Activated CD4-positive, alpha-beta T cell treated with anti-CD3 and anti-CD28 coated beads for 36 hours (primary cell): Measurements from ENCODE around the gene PDZD7. TPM values are rescaled to one million over a fixed set of nuclear protein-coding genes. Genes with fewer than 3 reads are reported as not detected.

Experiments
- ATAC-seq: fragments of 200-7000 bp; cut with Tn5 transposase; one replicate; pipeline ENCODE4 v1.10.0; 2021; ENCODE audit warnings: mild to moderate bottlenecking, moderate library complexity
- CTCF ChIA-PET: fragments of 350-600 bp; sonication (Branson Sonifier 250); formaldehyde crosslinking; loops from one replicate; lab custom pipeline; 2021; ENCODE audit warnings: antibody characterized with exemption; lab: Charles Lee
- POLR2A ChIA-PET: fragments of 350-600 bp; sonication (Branson Sonifier 250); formaldehyde crosslinking; loops from one replicate; lab custom pipeline; 2021; ENCODE audit warnings: antibody characterized with exemption, inconsistent platforms; lab: Charles Lee
- DNase-seq: peaks from one replicate; pipeline ENCODE4 v3.0.0-alpha.2; 2020
- H3K27ac Mint-ChIP-seq: one replicate; pipeline ENCODE4 v1.8.0; 2021; ENCODE audit warnings: mixed read lengths
- H3K27me3 Mint-ChIP-seq: one replicate; pipeline ENCODE4 v1.8.0; 2021; ENCODE audit warnings: mixed read lengths
- H3K36me3 Mint-ChIP-seq: one replicate; pipeline ENCODE4 v1.8.0; 2021; ENCODE audit warnings: low read depth, mixed read lengths
- H3K4me1 Mint-ChIP-seq: one replicate; pipeline ENCODE4 v1.8.0; 2021; ENCODE audit warnings: mixed read lengths
- H3K4me3 Mint-ChIP-seq: one replicate; pipeline ENCODE4 v1.8.0; 2021; ENCODE audit warnings: mild to moderate bottlenecking, moderate library complexity, mixed read lengths
- H3K9me3 Mint-ChIP-seq: one replicate; pipeline ENCODE4 v1.8.0; 2021; ENCODE audit warnings: low read depth, mixed read lengths
- intact Hi-C, 2 experiments: fragments of 100-400 bp; cut with DNase I in 1 of 2; cut with micrococcal nuclease in 1 of 2; formaldehyde crosslinking; loops; one replicate each; pipeline versions ENCODE4 v1.14.2 to v1.15.1; 2022 to 2024; cut with DNase I, micrococcal nuclease
- total RNA-seq, 2 experiments: library from RNA; stranded (reverse); gene quantifications; one replicate each; pipeline ENCODE4 v1.2.3, GENCODE V29; 2021

PDZD7 gene
- total RNA-seq, 2 experiments from 2014 or later, result 0.28 to 0.32 TPM

DNA sequence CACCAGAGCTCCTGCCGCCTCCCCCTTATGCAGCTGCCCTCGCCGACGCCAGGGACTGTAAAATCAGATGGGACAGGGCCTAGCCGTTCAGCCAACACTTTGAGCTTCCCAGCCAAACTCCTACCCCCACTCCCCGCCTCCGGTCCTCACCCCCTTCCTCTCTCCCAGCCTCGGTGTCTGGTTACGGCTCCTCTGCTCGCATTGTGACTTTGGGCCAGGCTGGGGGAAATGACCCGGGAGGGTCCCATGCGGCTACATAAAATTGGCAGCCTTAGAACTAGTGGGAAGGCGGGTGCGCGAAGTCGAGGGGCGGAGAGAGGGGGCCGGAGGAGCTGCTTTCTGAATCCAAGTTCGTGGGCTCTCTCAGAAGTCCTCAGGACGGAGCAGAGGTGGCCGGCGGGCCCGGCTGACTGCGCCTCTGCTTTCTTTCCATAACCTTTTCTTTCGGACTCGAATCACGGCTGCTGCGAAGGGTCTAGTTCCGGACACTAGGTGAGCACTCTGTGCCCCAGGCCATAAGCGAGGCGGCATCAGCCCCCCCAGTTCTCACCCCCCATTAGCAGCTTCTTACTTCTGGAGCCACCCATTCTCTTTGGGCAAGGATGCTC is 30.8 kb upstream of the PDZD7 start, which contains the start of gene KAZALD1:
TSS of gene KAZALD1 (plus strand) at position 366 of the 608 bp plus-strand sequence. CDS start 604 bp downstream, outside the sequence.
- Mint-ChIP-seq H3K9me3 (no peaks in the 10 kb centered on the region), H3K36me3 (peaks cover 5% of the 10 kb centered on the region), H3K4me3 (peak within 1 kb of the TSS; percentile 82), H3K27ac (peak within 1 kb of the TSS; percentile 96), H3K27me3 (peaks cover 30% of the 10 kb centered on the region), H3K4me1 (peaks cover 32% of the 10 kb centered on the region)
- ATAC-seq (no peak), DNase-seq (no peak)
- ChIA-PET POLR2A (interaction anchor here (0.8 kb wide), 1 partner anchor 73 kb away, joined by 3 read pairs; no protein-coding TSS in a partner anchor), CTCF (interaction anchor here (0.7 to 22.9 kb wide), 7 partner anchors 20 to 601 kb away, joined by 3 to 526 read pairs (median 8); partner anchors contain the start of genes PDZD7 and SFXN3)
- intact Hi-C loops, result loop anchor here (1.0 to 10.0 kb wide), 5 partner anchors 47 to 721 kb away; partner anchors contain the start of genes BTRC (in 1 of the 2), DPCD (in 1 of the 2), NPM3 (in 1 of the 2) and POLL (in 1 of the 2)

DNA sequence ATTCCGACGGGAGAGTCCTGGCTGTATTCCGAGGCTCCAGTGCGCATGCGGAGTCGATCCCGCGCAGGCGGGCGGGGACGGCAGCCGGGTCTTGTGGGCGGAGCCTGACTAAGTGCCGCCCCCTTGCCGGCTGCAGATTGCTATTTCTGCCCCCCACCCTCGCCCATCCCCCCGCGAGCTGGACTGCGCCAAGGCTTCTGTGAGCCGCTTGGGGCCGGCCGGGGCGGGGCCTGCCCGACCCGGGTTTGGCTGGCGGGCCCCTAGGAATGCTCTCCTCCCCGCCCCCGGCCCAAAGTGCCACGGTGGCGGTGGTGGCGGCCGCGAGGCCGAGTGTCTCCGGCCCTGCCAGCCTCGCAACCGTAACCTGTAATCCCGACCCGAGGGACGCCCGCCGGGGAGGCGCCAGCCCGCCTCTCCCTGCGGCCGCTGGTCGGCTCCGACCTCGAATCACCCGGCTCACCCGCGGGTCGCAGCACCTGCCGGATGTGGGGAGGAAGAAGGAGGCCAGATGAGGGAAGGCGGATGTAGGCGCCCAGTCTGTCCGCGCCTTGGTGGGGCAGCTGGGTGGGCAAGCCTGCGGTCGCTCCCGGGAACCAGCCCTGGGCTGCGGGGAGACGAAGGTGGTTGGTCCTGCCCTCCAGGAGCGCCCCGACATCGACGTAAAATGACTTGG is 30.2 kb upstream of the PDZD7 start:
- Mint-ChIP-seq H3K9me3 (no peaks in the 10 kb centered on the region), H3K27ac (peak overlapping the region; percentile 96), H3K4me1 (peaks cover 26% of the 10 kb centered on the region), H3K27me3 (peaks cover 30% of the 10 kb centered on the region), H3K36me3 (peaks cover 5% of the 10 kb centered on the region), H3K4me3 (peak overlapping the region; percentile 82)
- ATAC-seq (peak; percentile 74), DNase-seq (peak; percentile 95)
- CTCF ChIA-PET, result interaction anchor here (0.6 to 22.9 kb wide), 18 partner anchors 8 to 1317 kb away, joined by 3 to 526 read pairs (median 4); partner anchors contain the start of genes PDZD7 and SFXN3
- POLR2A ChIA-PET, result interaction anchor here (0.8 kb wide), 1 partner anchor 73 kb away, joined by 3 read pairs; no protein-coding TSS in a partner anchor
- intact Hi-C loops, result loop anchor here (1.0 to 10.0 kb wide), 12 partner anchors 7 to 722 kb away; partner anchors contain the start of genes BTRC (in 1 of the 2), DPCD (in 1 of the 2), LZTS2 (in 1 of the 2) and MRPL43 (in 1 of the 2)

DNA sequence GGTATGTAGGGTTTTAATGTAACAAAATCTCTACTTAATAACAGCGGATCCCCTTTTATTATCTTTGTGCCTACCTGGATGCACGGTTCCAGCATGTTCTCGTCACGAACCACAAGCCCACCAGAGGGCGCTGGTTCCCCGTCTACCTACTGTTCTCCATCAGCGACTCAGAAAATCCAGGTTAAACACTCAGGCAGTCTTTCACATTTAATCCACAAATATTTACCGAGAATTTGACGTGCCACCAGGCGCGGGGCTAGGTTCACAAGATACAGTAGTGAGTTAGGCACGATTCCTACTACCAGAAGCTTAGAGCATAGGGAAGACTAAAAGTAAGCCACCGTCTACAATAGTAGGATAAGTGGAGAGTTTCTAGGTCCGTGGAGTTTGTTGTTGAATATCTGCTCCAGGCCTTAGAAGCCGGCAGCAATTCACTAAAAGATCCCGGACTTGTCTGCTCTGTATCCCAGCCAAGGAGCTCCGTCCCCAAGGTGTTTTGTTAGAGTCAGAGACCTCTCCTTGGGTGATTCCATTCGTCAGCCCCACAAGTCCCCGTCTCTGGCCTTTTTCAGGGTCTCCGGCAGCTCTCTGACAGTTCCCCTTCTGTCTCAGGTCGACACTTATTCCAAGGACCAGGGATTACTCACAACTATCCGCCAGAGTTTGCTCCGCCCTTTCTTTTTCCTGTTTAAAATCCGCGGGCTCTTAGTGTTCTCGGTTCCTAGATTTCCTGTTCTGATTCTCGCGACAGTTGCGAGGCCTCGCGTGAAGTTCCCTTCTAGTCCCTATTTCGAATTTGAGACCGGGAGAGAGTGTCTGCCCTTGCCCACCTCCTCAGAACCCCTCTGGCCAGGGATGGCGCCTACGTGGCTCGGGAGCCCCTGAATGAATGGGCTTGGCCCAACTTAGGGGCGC is 29.4 kb upstream of the PDZD7 start:
- peak overlapping the region; percentile 96 for H3K27ac Mint-ChIP-seq
- CTCF ChIA-PET, result interaction anchor here (0.6 to 22.9 kb wide), 21 partner anchors 9 to 1316 kb away, joined by 3 to 526 read pairs (median 3); partner anchors contain the start of genes MRPL43, PDZD7, SFXN3 and TWNK
- peak; percentile 95 for DNase-seq
- peak; percentile 75 for ATAC-seq
- H3K36me3 Mint-ChIP-seq, result peaks cover 5% of the 10 kb centered on the region
- peaks cover 22% of the 10 kb centered on the region for H3K4me1 Mint-ChIP-seq
- intact Hi-C loops, result loop anchor here (1.0 to 10.0 kb wide), 10 partner anchors 8 to 723 kb away; partner anchors contain the start of genes DPCD (in 1 of the 2), LZTS2 (in 1 of the 2), MRPL43 (in 1 of the 2) and NPM3 (in 1 of the 2)
- H3K4me3 Mint-ChIP-seq, result peak overlapping the region; percentile 82
- no peaks in the 10 kb centered on the region for H3K9me3 Mint-ChIP-seq
- POLR2A ChIA-PET, result interaction anchor here (0.6 to 0.7 kb wide), 3 partner anchors 17 to 82 kb away, joined by 4 to 6 read pairs (median 4); no protein-coding TSS in a partner anchor
- H3K27me3 Mint-ChIP-seq, result peaks cover 22% of the 10 kb centered on the region

DNA sequence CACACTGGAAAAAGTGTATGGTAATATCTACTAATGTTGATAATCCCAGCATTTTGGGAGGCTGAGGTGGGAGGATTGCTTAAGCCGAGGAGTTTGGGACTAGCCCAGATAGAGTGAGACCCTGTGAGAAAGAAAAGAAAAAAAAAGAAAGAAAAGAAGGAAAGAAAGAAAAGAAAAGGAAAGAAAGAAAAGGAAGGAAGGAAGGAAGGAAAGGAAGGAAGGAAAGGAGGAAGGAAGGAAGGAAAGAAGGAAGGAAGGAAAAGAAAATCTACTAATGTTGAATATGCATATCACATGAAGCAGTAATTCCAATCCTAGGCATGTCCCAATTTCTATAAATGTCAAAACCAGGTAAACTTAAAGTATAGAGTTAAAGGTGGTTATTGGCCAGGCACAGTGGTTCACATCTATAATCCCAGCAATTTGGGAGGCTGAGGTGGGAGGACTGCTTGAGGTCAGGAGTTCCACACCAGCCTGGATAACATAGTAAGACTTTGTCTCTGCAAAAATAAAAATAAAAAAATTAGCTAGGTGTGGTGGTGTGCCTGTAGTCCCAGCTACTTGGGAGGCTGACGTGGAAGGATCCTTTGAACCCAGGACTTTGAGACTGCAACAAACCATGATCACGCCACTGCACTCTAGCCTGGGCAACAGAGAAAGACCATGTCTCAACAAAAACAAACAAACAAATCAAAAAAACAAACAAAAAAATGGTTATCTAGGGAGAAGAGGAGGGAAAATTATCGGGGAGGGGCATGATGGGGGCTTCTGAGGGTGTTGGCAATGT is 25.6 kb upstream of the PDZD7 start:
- peaks cover 9% of the 10 kb centered on the region for H3K36me3 Mint-ChIP-seq

DNA sequence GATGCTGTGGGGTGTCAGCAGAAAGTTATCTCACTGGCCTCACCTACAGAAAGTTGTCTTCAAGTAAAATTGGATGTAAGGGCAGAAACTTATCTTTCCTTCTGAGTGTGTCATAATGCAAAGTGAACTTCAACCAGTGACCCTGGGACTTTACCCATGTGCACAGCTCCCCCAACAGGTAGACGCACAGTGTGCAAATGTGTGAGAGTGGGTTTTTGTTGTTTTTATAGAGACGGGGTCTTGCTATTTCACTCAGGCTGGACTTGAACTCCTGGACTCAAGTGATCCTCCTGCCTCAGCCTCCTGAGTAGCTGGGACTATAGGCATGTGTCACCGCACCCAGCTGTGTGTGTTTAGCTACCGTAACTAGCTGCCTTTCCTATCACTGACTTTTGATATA is 24.5 kb upstream of the PDZD7 start:
- H3K4me3 Mint-ChIP-seq, result no peak overlapping the region
- peaks cover 9% of the 10 kb centered on the region for H3K36me3 Mint-ChIP-seq
- DNase-seq, result no peak
- ChIA-PET CTCF (interaction anchor here (0.6 to 22.9 kb wide), 4 partner anchors 13 to 376 kb away, joined by 3 to 526 read pairs (median 6); partner anchors contain the start of genes PDZD7 and SFXN3), POLR2A (interaction anchor here (0.6 kb wide), 1 partner anchor 43 kb away, joined by 6 read pairs; no protein-coding TSS in a partner anchor)
- no peak overlapping the region for H3K27ac Mint-ChIP-seq
- intact Hi-C loops, result no loop called here
- H3K27me3 Mint-ChIP-seq, result peaks cover 7% of the 10 kb centered on the region
- no peak for ATAC-seq
- H3K9me3 Mint-ChIP-seq, result no peaks in the 10 kb centered on the region
- H3K4me1 Mint-ChIP-seq, result peaks cover 12% of the 10 kb centered on the region

More for the DNA sequence above, 25.6 kb upstream of the PDZD7 start:
- intact Hi-C loops, result no loop called here
- Mint-ChIP-seq H3K27me3 (no peaks in the 10 kb centered on the region), H3K4me3 (no peak overlapping the region), H3K4me1 (peaks cover 9% of the 10 kb centered on the region), H3K27ac (no peak overlapping the region), H3K9me3 (no peaks in the 10 kb centered on the region)
- ChIA-PET CTCF (interaction anchor here (0.7 to 22.9 kb wide), 4 partner anchors 14 to 86 kb away, joined by 3 to 526 read pairs (median 6); partner anchors contain the start of genes PDZD7 and SFXN3), POLR2A (no interaction called here)
- no peak for ATAC-seq
- no peak for DNase-seq

DNA sequence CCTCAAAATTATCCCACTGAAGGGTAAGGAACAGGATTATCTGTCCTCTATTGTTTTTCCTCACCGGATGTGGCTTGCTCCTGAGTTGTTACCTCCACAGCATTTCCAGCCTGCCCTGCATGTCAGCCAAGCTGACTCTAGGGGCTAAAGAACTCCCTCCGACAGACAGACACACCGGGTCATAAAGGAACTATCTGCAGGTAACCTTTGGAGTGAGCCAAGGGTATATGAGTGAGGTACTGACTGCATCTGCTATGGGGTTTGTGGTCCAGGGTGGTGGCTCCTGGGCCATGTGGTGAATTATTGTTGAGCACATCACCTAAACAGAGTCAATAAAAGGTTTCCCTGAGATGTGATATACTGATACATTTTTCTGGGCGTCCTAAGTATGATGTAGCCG is 23.9 kb upstream of the PDZD7 start:
- H3K27me3 Mint-ChIP-seq, result peaks cover 10% of the 10 kb centered on the region
- intact Hi-C loops, result no loop called here
- peaks cover 9% of the 10 kb centered on the region for H3K36me3 Mint-ChIP-seq
- CTCF ChIA-PET, result interaction anchor here (0.7 to 25.2 kb wide), 4 partner anchors 6 to 87 kb away, joined by 3 to 526 read pairs (median 268); partner anchors contain the start of genes KAZALD1, PDZD7 and SFXN3
- H3K4me1 Mint-ChIP-seq, result peaks cover 13% of the 10 kb centered on the region
- DNase-seq, result no peak
- no peak for ATAC-seq
- no peak overlapping the region for H3K4me3 Mint-ChIP-seq
- POLR2A ChIA-PET, result no interaction called here
- no peak overlapping the region for H3K27ac Mint-ChIP-seq
- H3K9me3 Mint-ChIP-seq, result no peaks in the 10 kb centered on the region

DNA sequence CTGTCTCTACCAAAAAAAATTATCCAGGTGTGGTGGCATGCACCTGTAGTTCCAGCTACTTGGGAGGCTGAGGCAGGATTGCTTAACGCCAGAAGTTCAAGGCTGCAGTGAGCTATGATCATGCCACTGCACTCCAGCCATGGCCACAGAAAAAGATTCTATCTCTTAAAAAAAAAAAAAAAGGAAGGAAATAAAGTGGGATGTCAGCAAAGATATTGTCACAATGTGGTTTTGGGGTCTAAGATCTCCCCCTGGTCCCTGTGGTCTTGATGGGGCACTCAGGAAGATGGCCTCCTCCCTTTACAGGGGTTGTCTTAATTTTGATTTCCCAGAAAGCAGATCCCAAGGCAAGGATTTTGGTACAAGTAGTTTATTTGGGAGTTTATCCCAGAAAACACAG is 23.4 kb upstream of the PDZD7 start:
- ChIA-PET POLR2A (no interaction called here), CTCF (interaction anchor here (22.9 to 25.2 kb wide), 2 partner anchors 6 to 12 kb away, joined by 526 read pairs; partner anchors contain the start of genes KAZALD1, PDZD7 and SFXN3)
- Mint-ChIP-seq H3K27ac (no peak overlapping the region), H3K27me3 (peaks cover 15% of the 10 kb centered on the region), H3K36me3 (peaks cover 6% of the 10 kb centered on the region), H3K4me1 (peaks cover 10% of the 10 kb centered on the region), H3K9me3 (no peaks in the 10 kb centered on the region), H3K4me3 (no peak overlapping the region)
- no peak for DNase-seq
- no peak for ATAC-seq
- intact Hi-C loops, result no loop called here

DNA sequence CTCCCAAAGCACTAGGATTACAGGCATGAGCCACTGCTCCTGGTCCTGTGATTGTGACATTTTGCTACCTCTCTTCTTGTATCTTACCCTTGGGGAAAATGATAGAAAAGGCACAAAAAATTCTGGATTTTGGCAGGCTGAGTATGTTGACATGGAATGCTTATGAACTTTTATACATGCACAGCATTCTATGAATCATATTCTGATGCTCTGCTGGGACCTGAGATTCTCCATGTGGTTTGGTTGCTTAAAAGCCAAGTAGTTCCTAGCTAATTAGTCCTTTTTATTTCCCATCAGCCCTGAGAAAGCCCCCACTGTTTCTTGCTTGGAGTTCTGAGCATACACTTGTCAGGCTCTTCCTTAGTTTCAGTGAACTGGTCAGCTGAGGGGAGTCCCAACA is 22.6 kb upstream of the PDZD7 start:
- no peaks in the 10 kb centered on the region for H3K9me3 Mint-ChIP-seq
- ChIA-PET POLR2A (no interaction called here), CTCF (interaction anchor here (0.6 to 25.2 kb wide), 4 partner anchors 7 to 167 kb away, joined by 3 to 526 read pairs (median 265); partner anchors contain the start of genes KAZALD1, PDZD7 and SFXN3)
- no peak for DNase-seq
- peaks cover 6% of the 10 kb centered on the region for H3K36me3 Mint-ChIP-seq
- H3K27me3 Mint-ChIP-seq, result peaks cover 23% of the 10 kb centered on the region
- H3K4me3 Mint-ChIP-seq, result no peak overlapping the region
- peaks cover 10% of the 10 kb centered on the region for H3K4me1 Mint-ChIP-seq
- H3K27ac Mint-ChIP-seq, result no peak overlapping the region
- intact Hi-C loops, result no loop called here
- ATAC-seq, result no peak

DNA sequence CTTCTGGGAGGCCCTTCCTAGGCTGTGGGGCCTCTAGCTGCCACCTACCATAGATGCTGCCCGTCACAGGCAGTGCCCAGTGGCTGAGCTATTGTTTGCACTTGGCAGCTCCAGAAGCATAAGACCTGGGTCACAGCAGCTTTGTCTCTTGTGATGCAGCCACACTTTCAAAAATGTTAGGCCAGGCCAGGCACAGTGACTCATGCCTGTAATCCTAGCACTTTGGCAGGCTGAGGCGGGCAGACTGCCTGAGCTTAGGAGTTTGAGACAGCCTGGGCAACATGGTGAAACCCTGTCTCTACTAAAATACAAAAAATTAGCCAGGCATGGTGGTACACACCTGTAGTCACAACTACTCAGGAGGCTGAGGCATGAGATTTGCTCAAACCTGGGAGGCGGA is 21.4 kb upstream of the PDZD7 start:
- Mint-ChIP-seq H3K9me3 (no peaks in the 10 kb centered on the region), H3K27me3 (peaks cover 33% of the 10 kb centered on the region), H3K4me1 (peaks cover 10% of the 10 kb centered on the region), H3K36me3 (peaks cover 6% of the 10 kb centered on the region), H3K4me3 (no peak overlapping the region), H3K27ac (no peak overlapping the region)
- no peak for DNase-seq
- CTCF ChIA-PET, result interaction anchor here (0.5 to 25.2 kb wide), 7 partner anchors 8 to 308 kb away, joined by 3 to 526 read pairs (median 3); partner anchors contain the start of genes KAZALD1, PDZD7 and SFXN3
- intact Hi-C loops, result no loop called here
- POLR2A ChIA-PET, result no interaction called here
- no peak for ATAC-seq
